T-cell (primary cell): ENCODE measurements around the gene NEK9. TPM values are rescaled to one million over a fixed set of nuclear protein-coding genes. Genes with fewer than 3 reads are reported as not detected.
A peak's percentile ranks its signal among the peaks of the same experiment; 100 is the strongest.

Experiments
- ATAC-seq, 4 experiments: fragments of 200-7000 bp in 3 of 4; fragments of 150-1000 bp in 1 of 4; cut with Tn5 transposase; replicated peaks in 1 of 4; 1 replicate in 3 of 4; 2 replicates in 1 of 4; pipeline ENCODE4 v1.10.0; 2021; ENCODE audit warnings: moderate library complexity in 3 of 4, mild to moderate bottlenecking in 2 of 4, moderate number of reproducible peaks in 1 of 4
- CTCF ChIA-PET, 2 donors: fragments of 300-600 bp; sonication (Branson Sonifier 250); formaldehyde crosslinking; loops; one replicate each; lab custom pipeline; 2022; ENCODE audit warnings: antibody characterized with exemption in 2 of 2; lab: Charles Lee
- POLR2A ChIA-PET, 2 donors: fragments of 300-600 bp; sonication (Branson Sonifier 250); formaldehyde crosslinking; loops; one replicate each; lab custom pipeline; 2022; ENCODE audit warnings: antibody characterized with exemption in 2 of 2; lab: Charles Lee
- DNase-seq, 35 experiments: peaks; one replicate each; pipeline versions ENCODE4 v3.0.0 to v3.0.0-alpha.2; 2013 to 2023
- H3K27ac ChIP-seq: one replicate; pipeline ENCODE4 v1.5.1; 2013; ENCODE audit warnings: low read length
- H3K27me3 ChIP-seq, 2 experiments: replicated peaks in 1 of 2; 1 replicate in 1 of 2; 2 replicates in 1 of 2; pipeline versions ENCODE4 v1.6.1 to v1.7.0; 2013; ENCODE audit warnings: low read length in 1 of 2, mixed read lengths in 1 of 2; ENCODE audit not compliant: control insufficient read depth in 2 of 2, insufficient read depth in 2 of 2; ENCODE audit errors: extremely low read depth in 1 of 2
- H3K36me3 ChIP-seq, 2 donors: 1 replicate in 1 of 2; 2 replicates in 1 of 2; pipeline versions ENCODE4 v1.6.1 to v1.7.0; 2013; ENCODE audit warnings: low read length in 1 of 2; ENCODE audit not compliant: control insufficient read depth in 2 of 2, insufficient read depth in 1 of 2; ENCODE audit errors: extremely low read depth in 1 of 2
- H3K4me1 ChIP-seq, 2 experiments: 1 replicate in 1 of 2; 2 replicates in 1 of 2; pipeline versions ENCODE4 v1.6.1 to v1.7.0; 2013; ENCODE audit warnings: low read length in 2 of 2, mixed read lengths in 1 of 2; ENCODE audit not compliant: insufficient read depth in 2 of 2, control insufficient read depth in 1 of 2; ENCODE audit errors: extremely low read depth in 1 of 2
- H3K4me3 ChIP-seq, 2 donors: 1 replicate in 1 of 2; 2 replicates in 1 of 2; pipeline versions ENCODE4 v1.5.1 to v1.7.0; 2013; ENCODE audit warnings: mild to moderate bottlenecking in 2 of 2, low read length in 1 of 2, moderate library complexity in 1 of 2; ENCODE audit not compliant: control insufficient read depth in 1 of 2; ENCODE audit errors: extremely low read depth in 1 of 2
- H3K9me3 ChIP-seq: 2 replicates; pipeline ENCODE4 v1.7.0; 2013
- H3K27ac Mint-ChIP-seq, 2 donors: one replicate each; pipeline ENCODE4 v1.8.0; 2020 to 2021; ENCODE audit warnings: mild to moderate bottlenecking in 2 of 2, mixed read lengths in 2 of 2
- H3K27me3 Mint-ChIP-seq, 2 donors: one replicate each; pipeline ENCODE4 v1.8.0; 2021 to 2022; ENCODE audit warnings: mixed read lengths in 2 of 2
- H3K36me3 Mint-ChIP-seq: one replicate; pipeline ENCODE4 v1.8.0; 2021; ENCODE audit warnings: mixed read lengths
- H3K4me1 Mint-ChIP-seq, 3 donors: one replicate each; pipeline ENCODE4 v1.8.0; 2020 to 2022; ENCODE audit warnings: mixed read lengths in 3 of 3, mild to moderate bottlenecking in 1 of 3
- H3K4me3 Mint-ChIP-seq, 3 donors: one replicate each; pipeline ENCODE4 v1.8.0; 2020 to 2022; ENCODE audit warnings: mild to moderate bottlenecking in 3 of 3, mixed read lengths in 3 of 3, moderate library complexity in 3 of 3
- H3K9me3 Mint-ChIP-seq, 3 donors: one replicate each; pipeline ENCODE4 v1.8.0; 2020 to 2022; ENCODE audit warnings: mixed read lengths in 3 of 3
- WGBS: methylation state at CpG from one replicate; pipeline ENCODE4 v1.1.5; 2013; ENCODE audit warnings: missing lambda C conversion rate; ENCODE audit not compliant: insufficient coverage; 5-methylcytosine and 5-hydroxymethylcytosine counted together
- total RNA-seq, 35 experiments: library from RNA in 6 of 35; stranded (reverse) in 6 of 35; fragments of 120-200 nt in 1 of 35; gene quantifications; one replicate each; pipeline versions ENCODE4 v1.2.1 to v1.2.4 and lab custom pipeline; 2013 to 2026

NEK9 gene
- total RNA-seq, 5 donors from 2014 or later (not counting 1 experiment from before 2014, with no cell fraction given) = 78.9 to 121 (median 117) TPM

DNA sequence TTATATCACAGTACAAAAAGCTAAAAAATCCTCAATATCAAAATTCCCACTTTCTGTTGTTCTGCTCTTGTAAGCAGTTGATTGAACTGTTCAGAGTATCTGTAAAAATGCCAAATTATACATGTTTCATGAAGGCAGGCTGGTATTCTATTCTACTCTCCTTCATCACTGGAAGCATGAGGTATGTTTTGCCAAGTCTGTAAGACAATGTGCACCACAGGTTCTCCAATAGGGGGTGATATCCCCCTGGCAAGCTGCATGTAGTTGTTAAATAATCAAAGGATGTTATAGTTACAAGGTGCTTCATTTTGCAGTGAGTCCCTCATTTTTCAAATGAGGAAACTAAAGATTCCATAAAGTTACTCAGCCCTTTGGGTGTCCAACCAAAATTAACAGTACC, 15.1 kb upstream of the NEK9 start:
- H3K4me3 Mint-ChIP-seq = no peak overlapping the region
- peak in 26 of 35 experiments; percentile 11 to 63 (median 30) for DNase-seq

DNA sequence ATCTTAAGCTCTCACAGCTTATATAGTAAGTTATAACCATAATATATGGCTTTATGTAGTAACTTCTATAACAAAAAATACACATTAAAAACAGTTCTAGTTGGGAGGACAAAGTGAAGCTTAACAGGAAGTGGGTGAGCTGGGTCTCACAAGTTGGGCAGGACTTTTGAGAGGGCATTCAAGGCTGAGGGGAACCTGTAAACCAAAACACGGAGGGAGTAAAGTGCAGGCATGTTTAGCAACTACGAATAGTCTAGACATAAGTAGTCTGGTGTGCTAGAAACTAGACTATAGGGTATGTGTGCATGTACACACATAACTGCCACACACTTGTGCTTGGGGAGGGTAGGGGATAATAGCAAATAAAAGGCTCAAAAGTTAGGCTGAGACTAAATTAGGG, 14.2 kb upstream of the NEK9 start:
- H3K9me3 ChIP-seq = no peaks in the 10 kb centered on the region
- ChIA-PET CTCF (interaction anchor here (0.6 to 1.9 kb wide), 14 partner anchors 12 to 348 kb away, joined by 3 to 7 read pairs (median 4); no protein-coding TSS in a partner anchor), POLR2A (interaction anchor here (0.6 to 0.8 kb wide), 4 partner anchors 74 to 154 kb away, joined by 3 to 6 read pairs (median 3); no protein-coding TSS in a partner anchor)
- peak in 3 of 4 experiments; percentile 37 to 63 (median 62) for ATAC-seq
- H3K27ac Mint-ChIP-seq = peak overlapping the region; percentile 82 to 83
- no peak overlapping the region for H3K27ac ChIP-seq
- H3K36me3 ChIP-seq = peaks cover 4 to 5% of the 10 kb centered on the region in 2 donors
- no peak overlapping the region for H3K4me3 Mint-ChIP-seq
- peaks cover 60 to 71% (median 67%) of the 10 kb centered on the region in 3 donors for H3K4me1 Mint-ChIP-seq
- peaks cover 11% of the 10 kb centered on the region for H3K36me3 Mint-ChIP-seq
- H3K4me1 ChIP-seq = peaks cover 18 to 32% of the 10 kb centered on the region in 2 experiments
- no CpG with 5 or more reads among the region's 2 CpGs for WGBS
- H3K27me3 Mint-ChIP-seq = no peaks in the 10 kb centered on the region
- no peaks in the 10 kb centered on the region for H3K27me3 ChIP-seq
- DNase-seq = peak in 6 of 35 experiments; percentile 8 to 40 (median 10)
- no peaks in the 10 kb centered on the region for H3K9me3 Mint-ChIP-seq
- H3K4me3 ChIP-seq = no peak overlapping the region

More for the DNA sequence above, 15.1 kb upstream of the NEK9 start:
- no peak overlapping the region for H3K27ac ChIP-seq
- ChIA-PET CTCF (interaction anchor here (0.8 to 1.9 kb wide), 8 partner anchors 11 to 347 kb away, joined by 3 to 7 read pairs (median 3); no protein-coding TSS in a partner anchor), POLR2A (interaction anchor here (0.5 to 0.6 kb wide), 2 partner anchors 22 to 84 kb away, joined by 3 read pairs; no protein-coding TSS in a partner anchor)
- H3K4me1 ChIP-seq = peaks cover 20 to 40% of the 10 kb centered on the region in 2 experiments
- ATAC-seq = peak; percentile 38 to 67 (median 66)
- H3K27me3 ChIP-seq = no peaks in the 10 kb centered on the region
- Mint-ChIP-seq H3K4me1 (peaks cover 69 to 78% (median 77%) of the 10 kb centered on the region in 3 donors), H3K27me3 (no peaks in the 10 kb centered on the region), H3K27ac (peak overlapping the region; percentile 63 to 84), H3K9me3 (no peaks in the 10 kb centered on the region), H3K36me3 (peaks cover 19% of the 10 kb centered on the region)
- H3K4me3 ChIP-seq = no peak overlapping the region
- peaks cover 4 to 9% of the 10 kb centered on the region in 2 donors for H3K36me3 ChIP-seq
- H3K9me3 ChIP-seq = no peaks in the 10 kb centered on the region

DNA sequence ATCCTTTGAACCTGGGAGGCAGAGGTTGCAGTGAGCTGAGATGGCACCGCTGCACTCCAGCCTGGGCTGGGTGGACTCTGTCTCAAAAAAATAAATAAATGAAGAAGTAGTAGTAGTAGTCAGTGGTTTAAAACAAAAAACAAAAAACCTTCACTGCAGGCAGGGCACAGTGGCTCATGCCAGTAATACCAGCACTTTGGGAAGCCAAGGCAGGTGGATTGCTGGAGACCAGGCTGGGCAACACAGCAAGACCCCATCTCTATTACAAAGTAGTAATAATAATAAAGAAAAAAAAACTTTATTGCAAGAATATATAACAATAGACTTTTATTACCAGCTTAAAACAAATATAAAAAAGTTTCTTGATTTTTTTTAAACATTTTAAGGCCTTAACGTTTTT, 13.8 kb upstream of the NEK9 start:
- no peak for DNase-seq
- Mint-ChIP-seq H3K27me3 (no peaks in the 10 kb centered on the region), H3K27ac (peak overlapping the region in 1 of 2 donors; percentile 83), H3K9me3 (no peaks in the 10 kb centered on the region), H3K4me3 (no peak overlapping the region), H3K4me1 (peaks cover 59 to 70% (median 64%) of the 10 kb centered on the region in 3 donors), H3K36me3 (peaks cover 11% of the 10 kb centered on the region)
- 100% methylated on average over 1 of the region's 2 CpGs for WGBS
- Histone ChIP-seq H3K4me1 (peaks cover 18 to 30% of the 10 kb centered on the region in 2 experiments), H3K9me3 (no peaks in the 10 kb centered on the region), H3K27me3 (no peaks in the 10 kb centered on the region), H3K4me3 (no peak overlapping the region), H3K36me3 (peaks cover 4 to 7% of the 10 kb centered on the region in 2 donors), H3K27ac (no peak overlapping the region)
- no peak for ATAC-seq
- ChIA-PET POLR2A (interaction anchor here (0.6 to 0.8 kb wide), 4 partner anchors 74 to 154 kb away, joined by 3 to 6 read pairs (median 3); no protein-coding TSS in a partner anchor), CTCF (interaction anchor here (0.6 to 1.9 kb wide), 9 partner anchors 12 to 163 kb away, joined by 3 to 7 read pairs (median 5); no protein-coding TSS in a partner anchor)

DNA sequence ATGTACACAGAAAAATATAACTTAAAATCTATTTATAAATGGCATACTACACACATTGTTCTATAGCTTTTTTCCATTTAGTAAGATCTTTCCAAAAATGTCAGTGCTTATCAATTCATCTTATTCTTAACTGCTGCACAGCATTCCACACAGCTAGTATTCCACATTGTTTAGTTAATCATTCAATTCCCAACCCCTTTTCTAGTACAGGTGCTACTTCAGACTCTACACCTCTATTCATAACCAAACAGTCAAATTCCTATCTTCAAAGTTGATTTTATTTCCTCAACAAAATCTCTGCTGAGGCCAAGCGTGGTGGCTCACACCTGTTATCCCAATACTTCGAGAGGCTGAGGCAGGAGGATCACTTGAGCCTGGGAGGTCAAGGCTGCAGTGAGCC, 12.3 kb upstream of the NEK9 start:
- peaks cover 0 to 14% of the 10 kb centered on the region in 2 donors for H3K36me3 ChIP-seq
- Mint-ChIP-seq H3K4me3 (no peak overlapping the region), H3K27ac (peak overlapping the region; percentile 71 to 79), H3K4me1 (peaks cover 46 to 56% (median 50%) of the 10 kb centered on the region in 3 donors), H3K9me3 (no peaks in the 10 kb centered on the region), H3K27me3 (no peaks in the 10 kb centered on the region), H3K36me3 (peaks cover 19% of the 10 kb centered on the region)
- 80% methylated on average over 1 of the region's 2 CpGs for WGBS
- POLR2A ChIA-PET = no interaction called here
- no peak overlapping the region for H3K4me3 ChIP-seq
- H3K27me3 ChIP-seq = no peaks in the 10 kb centered on the region
- DNase-seq (no peak), ATAC-seq (no peak)
- no peak overlapping the region for H3K27ac ChIP-seq
- H3K4me1 ChIP-seq = peaks cover 9 to 22% of the 10 kb centered on the region in 2 experiments
- H3K9me3 ChIP-seq = no peaks in the 10 kb centered on the region
- CTCF ChIA-PET = interaction anchor here in 1 of 2 donors (0.6 to 1.6 kb wide), 5 partner anchors 15 to 165 kb away, joined by 3 to 7 read pairs (median 5); no protein-coding TSS in a partner anchor

DNA sequence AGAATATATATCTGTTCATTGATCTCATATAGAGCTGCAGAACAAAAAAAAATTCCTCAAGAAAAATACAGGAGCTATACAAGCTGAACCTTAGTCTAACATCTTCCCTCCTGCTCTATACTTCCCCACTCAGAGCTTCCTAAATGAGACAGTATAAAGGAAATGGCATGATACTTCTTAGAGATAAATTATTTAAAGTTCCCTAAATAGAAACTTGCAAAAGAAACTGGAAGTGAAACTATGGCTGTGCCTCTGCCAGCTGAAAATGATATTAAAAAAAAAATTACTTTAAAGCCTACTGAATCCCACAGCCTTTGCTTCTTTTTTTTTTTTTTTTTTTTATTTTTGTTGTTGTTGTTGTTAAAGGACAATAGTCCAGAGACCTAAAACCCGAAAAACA, 11.6 kb upstream of the NEK9 start:
- H3K4me1 Mint-ChIP-seq = peaks cover 42 to 52% (median 45%) of the 10 kb centered on the region in 3 donors
- H3K4me3 Mint-ChIP-seq = no peak overlapping the region

DNA sequence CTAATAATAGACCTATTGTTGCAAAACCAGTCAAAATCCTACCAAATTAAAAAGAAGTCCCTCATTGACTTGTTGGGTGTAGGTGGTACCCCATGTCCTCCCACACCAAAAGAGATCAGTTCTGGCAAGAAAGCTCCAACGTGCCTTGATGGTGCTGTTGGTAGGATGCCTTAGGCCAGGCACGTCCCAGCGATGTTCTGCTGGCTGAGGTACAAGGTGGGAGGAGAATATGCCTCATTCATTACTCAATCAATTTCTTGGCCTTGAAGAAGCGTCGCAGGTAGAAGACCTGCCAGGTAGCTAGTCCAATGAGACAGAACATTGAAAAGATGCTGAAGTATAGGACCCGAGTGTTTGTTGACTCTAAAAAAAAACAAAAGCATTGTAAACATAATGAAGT, 7.8 kb upstream of the NEK9 start:
- WGBS = no CpG with 5 or more reads among the region's 6 CpGs
- Histone ChIP-seq H3K9me3 (no peaks in the 10 kb centered on the region), H3K27me3 (no peaks in the 10 kb centered on the region), H3K27ac (no peak overlapping the region), H3K4me3 (no peak overlapping the region), H3K4me1 (peaks cover 0 to 9% of the 10 kb centered on the region in 2 experiments), H3K36me3 (peaks cover 0 to 31% of the 10 kb centered on the region in 2 donors)
- ATAC-seq (no peak), DNase-seq (no peak)
- ChIA-PET CTCF (interaction anchor here (0.5 to 1.3 kb wide), 3 partner anchors 85 to 164 kb away, joined by 3 to 5 read pairs (median 4); no protein-coding TSS in a partner anchor), POLR2A (interaction anchor here (0.6 to 1.1 kb wide), 3 partner anchors 21 to 64 kb away, joined by 3 to 4 read pairs (median 3); no protein-coding TSS in a partner anchor)
- Mint-ChIP-seq H3K4me3 (no peak overlapping the region), H3K4me1 (peaks cover 18 to 26% (median 21%) of the 10 kb centered on the region in 3 donors), H3K27ac (no peak overlapping the region), H3K27me3 (no peaks in the 10 kb centered on the region), H3K36me3 (peaks cover 34% of the 10 kb centered on the region), H3K9me3 (no peaks in the 10 kb centered on the region)

More for the DNA sequence above, 11.6 kb upstream of the NEK9 start:
- Histone ChIP-seq H3K9me3 (no peaks in the 10 kb centered on the region), H3K4me3 (no peak overlapping the region), H3K36me3 (peaks cover 0 to 20% of the 10 kb centered on the region in 2 donors), H3K27ac (peak overlapping the region; percentile 9), H3K4me1 (peaks cover 9 to 22% of the 10 kb centered on the region in 2 experiments), H3K27me3 (no peaks in the 10 kb centered on the region)
- ChIA-PET CTCF (interaction anchor here (0.6 to 1.6 kb wide), 8 partner anchors 14 to 422 kb away, joined by 3 to 8 read pairs (median 4); no protein-coding TSS in a partner anchor), POLR2A (interaction anchor here (0.6 to 0.7 kb wide), 5 partner anchors 14 to 259 kb away, joined by 3 to 12 read pairs (median 6); no protein-coding TSS in a partner anchor)
- WGBS = no CpG with 5 or more reads among the region's 1 CpG
- ATAC-seq = peak in 1 of 4 experiments; percentile 54
- H3K27ac Mint-ChIP-seq = peak overlapping the region; percentile 80 to 83
- H3K36me3 Mint-ChIP-seq = peaks cover 23% of the 10 kb centered on the region
- no peak for DNase-seq
- no peaks in the 10 kb centered on the region for H3K27me3 Mint-ChIP-seq
- no peaks in the 10 kb centered on the region for H3K9me3 Mint-ChIP-seq
